DMS114 treated with DMSO at 0.1 percent for 48 hours (cell line): ENCODE measurements around the gene DIP2A.
"Not testable (repeated sequence)": the region's sequence is repeated elsewhere in the genome, so short reads cannot be mapped to it uniquely, and the experiment has no call there.

ENCODE experiments used
- DNase-seq: peaks from one replicate; lab custom pipeline; 2025; ENCODE audit not compliant: unreplicated experiment; lab: John Stamatoyannopoulos, UW

The DIP2A gene

DNA sequence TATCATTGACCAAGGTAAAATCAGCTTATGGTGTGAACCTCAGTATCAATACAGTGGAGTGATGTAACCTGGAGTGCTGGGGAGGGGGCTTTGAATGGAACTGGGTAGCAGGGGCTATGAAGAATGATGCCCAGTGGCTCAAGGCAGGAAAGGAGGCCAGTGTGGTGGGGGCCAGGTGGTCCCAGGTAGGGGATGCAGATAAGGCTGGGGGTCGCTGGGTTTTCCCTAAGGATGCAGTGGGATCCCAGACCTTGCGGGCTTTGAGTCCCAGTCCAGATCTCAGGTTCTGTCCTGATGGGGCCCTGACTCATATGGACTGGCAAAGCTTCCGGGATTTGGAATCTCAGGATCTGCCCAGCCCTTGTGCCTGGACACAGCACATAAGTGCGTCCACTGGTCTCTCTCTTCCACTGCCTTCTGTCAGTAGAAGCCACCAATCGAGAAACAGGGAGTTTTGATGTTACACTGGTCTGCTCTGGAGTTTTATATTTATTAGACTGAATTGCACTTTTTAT is 94.2 kb downstream of the DIP2A start:
- DNase-seq, result no peak

DNA sequence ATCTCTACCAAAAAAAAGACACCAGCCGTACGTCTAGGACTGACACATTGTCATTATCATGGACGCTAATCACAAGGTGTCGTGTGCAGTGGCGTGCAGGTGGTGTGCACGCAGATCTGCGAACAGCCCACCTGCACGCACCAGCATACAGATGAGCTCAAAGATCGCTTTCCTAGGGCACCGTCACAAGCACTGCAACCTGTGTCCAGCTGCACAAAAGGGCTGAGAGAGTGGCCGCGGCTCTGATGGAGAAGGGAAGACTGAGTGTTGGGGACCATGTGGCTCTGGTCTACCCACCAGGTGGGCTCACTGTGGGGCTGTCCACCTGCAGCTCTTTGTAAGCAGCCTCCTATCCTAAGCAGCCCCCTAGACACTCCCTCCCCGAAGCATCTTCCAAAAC is 95.3 kb downstream of the DIP2A start:
- no peak for DNase-seq

DNA sequence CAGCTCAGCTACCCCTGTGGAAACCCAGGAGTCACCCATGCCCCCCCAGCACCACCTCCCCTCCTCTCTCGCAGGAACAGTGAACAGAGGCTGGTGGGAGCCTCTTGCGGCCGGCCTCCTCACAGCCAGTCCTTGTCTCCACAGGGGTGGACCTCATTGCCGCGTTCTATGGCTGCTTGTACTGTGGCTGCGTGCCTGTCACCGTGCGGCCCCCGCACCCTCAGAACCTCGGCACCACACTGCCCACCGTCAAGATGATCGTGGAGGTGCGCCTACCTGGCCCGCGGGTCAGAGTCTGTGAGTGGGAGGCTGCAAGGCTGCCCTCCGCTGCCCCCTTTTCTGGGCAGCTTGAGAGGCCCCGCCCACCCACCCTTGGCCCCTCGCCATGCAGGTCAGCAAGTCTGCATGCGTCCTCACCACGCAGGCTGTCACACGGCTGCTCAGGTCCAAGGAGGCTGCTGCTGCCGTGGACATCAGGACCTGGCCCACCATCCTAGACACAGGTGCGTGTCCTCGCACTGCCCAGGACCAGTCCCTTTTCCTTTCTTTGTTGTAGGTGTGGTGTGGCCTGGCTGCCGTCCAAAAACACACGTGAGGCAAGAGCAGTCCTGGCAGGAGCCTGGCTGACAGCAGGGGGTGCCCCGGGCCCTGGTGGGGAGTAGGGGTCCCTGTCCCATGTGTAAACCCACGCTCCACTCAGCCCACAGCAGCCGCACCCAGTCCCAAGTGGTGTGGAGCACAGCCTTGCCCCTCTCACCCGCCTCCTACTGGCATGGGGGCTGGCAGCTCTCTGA is 95.9 kb downstream of the DIP2A start:
- no peak for DNase-seq

DNA sequence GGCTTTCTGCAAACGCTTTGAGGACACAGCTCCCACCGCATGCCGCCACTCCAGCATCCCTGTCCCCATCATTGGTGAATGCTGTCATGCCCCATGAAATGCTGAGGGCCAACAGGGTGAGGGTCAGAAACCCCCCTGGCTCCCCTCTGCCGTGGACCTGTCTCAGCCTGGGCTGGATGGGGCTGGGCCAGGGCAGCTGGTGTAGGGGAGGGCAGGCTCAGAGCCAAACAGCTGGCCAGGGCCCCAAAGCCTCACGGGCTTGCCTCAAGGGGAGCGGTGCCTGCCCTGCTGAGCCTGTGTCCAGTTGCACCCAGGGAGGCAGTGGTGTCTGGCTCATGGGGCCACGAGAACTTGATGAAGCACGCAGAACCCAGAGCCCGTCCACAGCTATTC is 96.5 kb downstream of the DIP2A start:
- no peak for DNase-seq

DNA sequence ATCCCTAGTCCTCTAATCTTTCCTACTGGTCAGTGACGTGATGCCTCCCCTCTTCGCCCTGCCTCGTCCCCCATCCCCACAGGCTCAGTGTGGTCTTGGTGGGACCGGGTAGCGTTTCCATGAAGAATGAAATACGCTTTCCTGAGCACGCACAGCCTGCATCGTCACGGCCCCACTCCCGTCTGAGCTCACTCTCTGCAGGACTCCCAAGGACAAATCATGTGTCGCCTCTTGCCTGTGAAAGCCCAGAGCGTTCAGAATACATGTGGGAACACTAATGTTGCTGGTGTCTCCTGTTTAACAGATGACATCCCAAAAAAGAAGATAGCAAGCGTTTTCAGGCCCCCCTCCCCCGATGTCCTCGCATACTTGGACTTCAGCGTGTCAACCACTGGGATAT is 97.0 kb downstream of the DIP2A start:
- no peak for DNase-seq

DNA sequence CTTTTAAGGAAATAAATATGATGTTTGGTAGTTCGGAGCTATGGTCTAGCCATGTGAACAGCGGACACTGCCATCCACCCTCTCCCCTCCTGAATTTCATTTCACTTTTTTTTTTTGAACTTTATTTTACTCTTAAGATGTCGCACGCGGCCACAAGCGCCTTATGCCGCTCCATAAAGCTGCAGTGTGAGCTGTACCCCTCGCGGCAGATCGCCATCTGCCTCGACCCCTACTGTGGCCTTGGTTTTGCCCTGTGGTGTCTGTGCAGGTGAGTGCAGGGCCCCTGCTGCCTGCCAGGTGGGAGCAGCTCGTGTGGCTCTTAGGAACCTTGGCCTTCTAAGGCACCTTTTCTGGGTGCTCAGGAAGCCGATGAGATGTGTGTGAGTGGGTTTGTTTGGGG is 98.1 kb downstream of the DIP2A start:
- no peak for DNase-seq

DNA sequence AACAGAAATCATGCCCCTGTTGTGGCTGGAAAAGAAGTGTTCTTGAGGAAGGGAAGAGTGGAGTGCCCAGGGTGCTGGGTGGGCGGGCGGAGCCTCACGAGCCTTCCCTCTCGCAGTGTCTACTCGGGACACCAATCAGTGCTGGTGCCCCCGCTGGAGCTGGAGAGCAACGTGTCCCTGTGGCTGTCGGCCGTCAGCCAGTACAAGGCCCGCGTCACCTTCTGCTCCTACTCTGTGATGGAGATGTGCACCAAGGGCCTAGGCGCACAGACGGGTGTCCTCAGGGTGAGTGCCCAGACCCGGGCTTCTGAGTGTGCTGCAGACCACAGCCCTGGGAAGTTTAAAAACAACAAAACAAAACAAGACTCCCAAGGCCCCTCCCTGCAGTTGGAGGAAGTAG is 98.8 kb downstream of the DIP2A start:
- DNase-seq, result no peak

DNA sequence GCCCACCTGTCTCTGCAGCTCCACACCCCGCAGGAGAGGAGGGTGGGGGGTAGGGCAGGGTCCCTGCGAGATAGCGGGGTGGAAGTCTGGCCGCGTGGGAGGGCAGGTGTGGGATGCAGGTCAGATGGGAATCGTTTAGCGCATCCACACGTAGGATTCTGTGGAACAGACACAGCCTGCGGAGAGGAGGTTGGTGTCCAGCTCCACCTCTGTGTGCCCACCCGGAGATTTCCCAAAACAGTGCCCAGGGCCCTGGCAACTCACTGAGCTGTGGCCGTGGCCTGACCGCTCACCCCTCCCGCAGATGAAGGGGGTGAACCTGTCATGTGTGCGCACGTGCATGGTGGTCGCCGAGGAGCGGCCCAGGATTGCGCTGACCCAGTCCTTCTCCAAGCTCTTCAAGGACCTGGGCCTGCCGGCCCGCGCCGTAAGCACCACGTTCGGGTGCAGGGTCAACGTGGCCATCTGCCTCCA is 99.3 kb downstream of the DIP2A start:
- DNase-seq, result no peak

DNA sequence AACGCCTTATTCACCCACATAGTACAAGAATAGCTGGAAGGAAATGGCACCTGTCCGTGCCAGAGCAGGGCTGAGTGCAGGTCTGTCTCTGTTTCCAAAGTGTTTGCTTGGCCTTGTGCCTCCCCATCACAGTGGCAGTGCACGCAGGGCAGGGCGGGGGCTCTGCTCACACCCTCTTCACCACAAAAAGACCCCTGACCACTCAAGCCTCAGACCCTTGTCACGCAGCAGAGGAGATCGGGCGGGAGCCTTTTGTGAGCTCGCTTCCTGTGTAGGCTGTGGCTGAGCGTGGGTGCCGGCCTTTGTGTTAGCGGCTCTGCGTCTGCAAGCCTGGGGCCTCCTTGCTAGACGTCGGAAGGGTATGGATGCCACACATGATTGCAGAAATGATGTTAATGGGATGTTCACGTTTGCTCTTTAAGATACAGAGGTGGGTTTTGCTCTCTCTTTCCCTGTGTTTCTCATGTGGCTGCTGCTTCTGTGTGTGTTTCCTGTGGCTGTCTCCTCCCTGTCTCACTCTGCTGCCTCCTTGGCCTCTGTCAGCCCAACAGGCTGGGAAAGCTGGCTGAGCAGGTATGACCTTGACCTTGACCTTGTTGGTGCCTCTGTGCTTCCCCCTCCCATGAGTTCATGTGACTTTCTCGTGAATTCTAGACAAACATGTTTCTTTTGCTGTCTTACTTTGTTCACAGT is 100.7 kb downstream of the DIP2A start:
- no peak for DNase-seq

DNA sequence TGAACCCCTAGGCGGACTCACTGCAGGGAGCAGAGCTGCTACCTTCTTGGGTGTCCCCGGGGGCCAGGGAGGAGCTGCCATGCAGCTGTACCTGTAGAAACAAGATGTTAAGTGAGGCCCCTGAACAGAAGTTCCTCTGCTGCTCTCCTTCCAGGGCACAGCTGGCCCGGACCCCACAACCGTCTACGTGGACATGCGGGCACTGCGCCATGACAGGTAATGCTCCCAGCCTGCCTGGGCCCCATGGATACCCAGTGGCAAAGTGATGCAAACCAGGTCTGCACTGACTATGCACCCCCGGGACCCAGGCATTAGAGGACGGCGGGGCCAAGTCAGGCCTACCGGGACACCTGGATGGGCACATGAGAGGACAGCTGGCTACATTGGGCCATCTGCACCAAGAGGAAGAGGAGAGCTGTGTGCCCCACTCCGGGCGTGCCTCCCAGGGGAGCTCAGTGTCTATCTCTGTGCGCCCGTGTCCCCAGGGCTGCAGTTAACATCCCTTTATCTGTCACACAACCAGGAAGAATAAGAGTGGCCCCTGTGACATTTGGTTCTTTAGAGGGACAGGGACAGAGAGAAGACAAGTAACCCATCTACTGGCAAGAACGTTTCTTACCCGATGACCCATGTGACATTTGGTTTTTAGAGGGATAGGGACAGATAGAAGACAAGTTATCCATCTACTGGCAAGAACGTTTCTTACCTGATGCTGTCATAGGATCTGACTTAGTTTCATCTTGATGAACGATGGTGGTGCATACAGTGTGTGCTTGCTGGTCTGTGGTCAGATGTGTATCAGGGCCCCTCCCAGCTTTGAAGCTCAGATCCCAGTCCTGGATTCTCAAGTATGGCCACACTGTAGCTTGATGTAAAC is 102.1 kb downstream of the DIP2A start:
- DNase-seq, result no peak

DNA sequence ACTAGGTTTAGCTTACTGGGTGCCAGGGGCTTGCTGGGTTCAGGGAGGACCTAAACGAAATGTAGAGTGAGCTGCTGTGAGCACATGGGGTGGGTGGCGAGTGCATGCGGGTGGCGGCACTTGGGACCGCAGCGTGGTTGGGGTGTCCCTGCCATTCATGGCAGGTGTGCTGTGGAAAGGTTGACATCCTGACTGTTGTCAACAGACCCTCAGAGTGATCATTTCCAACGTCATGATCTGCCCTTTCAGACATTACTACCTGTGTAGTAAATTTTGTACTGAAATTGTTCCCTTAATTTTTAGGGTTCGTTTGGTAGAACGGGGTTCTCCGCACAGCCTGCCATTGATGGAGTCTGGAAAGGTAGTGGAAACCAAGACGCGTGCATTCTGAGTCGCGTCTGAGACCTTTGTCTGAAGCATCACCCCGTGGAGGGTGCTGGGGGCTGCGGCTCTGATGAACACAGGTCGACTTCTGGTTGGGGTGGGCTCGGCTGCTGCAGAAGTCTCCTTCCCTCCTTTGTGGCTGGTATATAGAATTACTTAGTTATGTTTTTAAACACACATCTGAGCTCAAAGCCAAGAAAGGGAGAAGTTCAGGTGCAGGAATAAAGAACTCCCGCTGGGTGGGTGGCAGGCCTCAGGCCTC is 102.9 kb downstream of the DIP2A start:
- DNase-seq, result no peak

DNA sequence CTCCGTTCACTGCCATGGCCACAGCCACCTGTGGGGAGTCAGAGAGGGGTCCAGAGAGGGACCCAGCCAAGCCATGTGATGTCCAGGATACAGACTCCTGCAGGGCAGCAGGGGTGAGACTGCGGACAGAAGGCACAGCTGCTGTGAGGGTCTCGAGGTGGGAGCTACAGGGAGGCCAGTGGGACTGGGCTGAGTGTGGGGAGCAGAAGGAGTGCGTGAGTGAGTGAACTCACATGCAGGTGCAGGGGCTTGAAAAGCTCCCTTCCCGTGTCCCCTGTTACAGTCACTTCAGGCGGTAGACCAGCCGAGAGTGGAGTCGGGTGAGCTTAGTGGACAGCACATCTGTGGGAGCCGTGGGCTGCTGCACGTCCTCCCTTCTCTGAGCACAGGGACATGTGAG is 103.8 kb downstream of the DIP2A start:
- no peak for DNase-seq

DNA sequence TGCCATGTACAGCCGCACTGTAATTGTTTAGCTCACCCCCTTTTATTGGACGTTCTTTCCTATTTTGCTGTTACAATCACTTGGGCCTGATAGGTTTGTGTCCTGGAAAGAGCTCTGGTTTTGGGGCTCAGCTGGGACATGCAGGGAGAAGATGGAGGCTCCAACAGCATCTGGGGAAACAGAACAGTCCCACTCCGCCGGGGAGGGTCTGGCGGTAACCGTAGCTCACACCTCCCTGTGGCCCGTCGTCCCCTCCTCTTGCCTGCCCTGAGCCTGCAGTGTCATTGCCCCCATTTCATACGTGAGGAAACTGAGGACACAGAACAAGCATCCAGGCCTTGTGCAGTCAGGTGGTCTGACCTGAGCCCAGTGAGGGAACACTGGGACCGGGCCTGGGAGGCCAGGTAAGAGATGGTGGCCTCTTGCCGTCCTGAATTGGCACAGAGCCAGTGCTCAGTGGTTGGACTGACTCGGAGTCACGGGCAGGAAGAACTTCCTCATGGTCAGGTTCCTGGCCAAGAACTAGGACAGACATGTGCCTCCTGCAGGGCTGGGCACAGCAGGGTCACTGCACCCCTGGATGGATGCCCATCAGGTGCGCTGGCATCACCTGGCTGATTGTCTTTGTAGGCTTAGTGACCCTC is 104.4 kb downstream of the DIP2A start:
- DNase-seq, result no peak

DNA sequence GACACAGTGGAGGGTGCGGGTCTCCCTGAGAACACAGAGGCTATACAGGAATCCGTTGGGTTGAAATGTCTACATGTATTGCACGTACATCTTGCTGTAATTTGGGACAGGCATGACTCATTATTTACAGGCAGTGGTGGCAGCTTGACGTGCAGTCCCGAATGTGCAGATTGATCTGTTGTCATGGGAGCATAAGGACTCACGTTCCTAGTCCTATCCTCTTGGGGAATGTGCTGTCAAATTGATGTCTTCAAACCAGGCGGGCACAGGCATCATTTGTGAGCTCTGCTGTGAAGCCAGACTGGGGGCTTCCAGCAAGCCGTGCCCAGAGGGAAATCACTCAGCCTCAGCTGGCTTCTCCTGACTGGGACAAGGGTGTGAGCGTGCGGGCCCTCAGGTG is 105.7 kb downstream of the DIP2A start:
- no peak for DNase-seq

DNA sequence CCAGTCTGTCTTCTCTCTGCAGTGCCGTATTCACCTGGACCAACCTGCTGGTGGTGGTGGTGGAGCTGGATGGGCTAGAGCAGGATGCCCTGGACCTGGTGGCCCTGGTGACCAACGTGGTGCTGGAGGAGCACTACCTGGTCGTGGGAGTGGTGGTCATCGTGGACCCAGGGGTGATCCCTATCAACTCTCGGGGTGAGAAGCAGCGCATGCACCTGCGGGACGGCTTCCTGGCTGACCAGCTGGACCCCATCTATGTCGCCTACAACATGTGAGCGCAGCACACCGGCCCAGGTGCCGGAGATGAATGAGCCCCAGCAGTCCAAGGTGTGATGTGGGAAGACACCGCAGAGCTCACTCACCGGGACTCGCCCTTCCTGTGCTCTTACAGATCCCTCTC is 108.7 kb downstream of the DIP2A start:
- no peak for DNase-seq

DNA sequence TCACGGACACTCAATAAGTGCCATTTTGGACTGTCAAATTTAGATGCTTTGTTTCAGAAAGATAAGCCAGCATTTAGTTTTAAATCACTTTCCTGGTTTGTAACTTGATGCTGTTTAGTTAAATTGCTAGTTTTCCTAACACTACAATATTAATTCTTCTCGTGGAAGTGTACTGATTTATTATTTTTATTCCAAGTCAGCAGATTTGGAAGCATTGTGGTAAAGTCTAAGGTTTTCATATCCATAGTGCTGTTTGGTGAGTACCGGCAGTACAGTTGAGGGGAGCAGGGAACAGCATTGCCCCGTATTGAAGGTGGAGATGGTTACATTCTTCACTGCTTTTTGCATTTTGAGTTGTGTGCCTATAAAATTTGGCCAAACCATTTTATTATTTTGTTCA is 109.9 kb downstream of the DIP2A start:
- DNase-seq, result no peak

DNA sequence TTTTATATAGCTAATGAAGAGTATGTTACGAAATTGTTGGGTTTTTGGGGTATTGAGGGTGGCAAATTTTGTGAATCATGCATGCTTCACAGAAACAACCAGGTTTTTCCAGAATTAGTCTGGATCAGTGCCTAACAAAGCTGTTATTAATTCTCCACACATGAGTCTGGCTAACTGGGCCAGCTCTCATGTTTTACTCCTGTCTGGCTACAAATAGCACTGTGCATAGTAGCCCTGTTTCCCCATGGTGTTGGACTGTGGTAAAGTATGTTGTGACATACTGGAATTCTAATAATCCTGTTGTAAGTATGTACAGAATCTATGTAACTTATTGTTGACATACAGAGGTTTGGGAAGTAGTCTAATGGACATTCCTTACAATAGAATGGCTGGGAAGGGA is 110.4 kb downstream of the DIP2A start:
- no peak for DNase-seq

DNA sequence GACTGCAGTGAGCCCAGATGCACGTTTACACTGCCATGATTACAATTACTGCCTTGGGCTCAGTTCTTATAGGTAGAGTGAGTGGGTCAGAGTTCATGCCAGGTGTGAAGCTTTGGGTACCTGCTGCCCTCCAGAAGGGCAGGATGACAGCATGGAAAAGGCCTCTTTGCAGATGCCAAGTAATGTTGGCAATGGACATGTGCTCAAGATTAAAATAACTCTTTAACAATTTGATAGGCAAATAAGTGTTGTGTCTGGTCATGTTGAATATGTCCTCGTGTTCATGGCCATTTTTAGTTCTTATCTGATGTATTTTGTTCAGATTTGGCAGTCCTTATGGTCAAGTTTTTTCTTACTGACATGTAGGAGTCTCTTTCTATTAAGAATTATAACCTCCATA is 111.4 kb downstream of the DIP2A start:
- DNase-seq, result no peak

DNA sequence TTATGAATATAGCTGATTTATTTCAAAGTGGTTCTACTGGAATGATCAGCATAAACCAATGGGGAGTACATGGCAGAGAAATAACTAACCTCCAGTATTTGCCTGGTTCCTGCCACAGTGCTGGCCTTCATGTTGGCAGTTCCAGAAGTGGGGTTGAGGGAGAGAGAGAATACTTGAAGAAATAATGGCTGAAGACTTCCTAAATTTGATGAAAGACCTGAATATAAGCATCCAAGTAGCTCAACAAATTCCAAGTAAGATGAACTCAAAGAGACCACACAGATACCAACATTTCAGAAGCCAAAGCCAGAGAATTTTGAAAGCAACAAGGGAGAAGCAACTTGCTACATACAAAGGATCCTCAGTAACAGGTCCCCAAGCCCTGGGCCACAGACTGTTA is 111.9 kb downstream of the DIP2A start:
- no peak for DNase-seq

DNA sequence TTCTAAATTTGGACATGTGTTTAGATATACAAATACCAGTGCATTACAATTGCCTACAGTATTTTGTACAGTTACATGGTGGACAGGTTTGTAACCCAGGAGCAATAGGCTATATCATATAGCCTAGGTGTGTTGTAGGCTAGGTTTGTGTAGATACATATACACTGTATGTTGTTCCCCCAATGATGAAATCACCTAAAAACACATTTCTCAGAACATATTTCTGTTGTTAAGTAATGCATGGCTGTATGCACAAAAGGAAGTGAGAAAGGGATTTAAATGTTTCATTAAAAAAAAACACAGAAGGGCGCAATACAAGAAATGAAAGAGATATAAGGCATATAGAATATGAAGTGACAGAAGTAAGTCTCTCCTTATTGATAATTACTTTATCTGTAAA is 114.2 kb downstream of the DIP2A start:
- no peak for DNase-seq

DNA sequence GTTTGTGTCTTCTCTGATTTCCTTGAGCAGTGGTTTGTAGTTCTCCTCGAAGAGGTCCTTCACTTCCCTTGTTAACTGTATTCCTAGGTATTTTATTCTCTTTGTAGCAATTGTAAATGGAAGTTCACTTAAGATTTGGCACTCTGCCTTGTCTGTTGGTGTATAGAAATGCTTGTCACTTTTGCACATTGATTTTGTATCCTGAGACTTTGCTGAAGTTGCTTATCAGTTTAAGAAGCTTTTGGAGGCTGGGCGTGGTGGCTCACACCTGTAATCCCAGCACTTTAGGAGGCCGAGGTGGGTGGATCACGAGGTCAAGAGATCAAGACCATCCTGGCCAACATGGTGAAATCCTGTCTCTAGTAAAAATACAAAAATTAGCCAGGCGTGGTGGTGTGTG is 119.1 kb downstream of the DIP2A start:
- not testable (repeated sequence) for DNase-seq
